NCI-H2196 (cell line): ENCODE results near the gene CDS2.

Experiments
- DNase-seq: peaks from one replicate; lab custom pipeline; 2025; ENCODE audit not compliant: unreplicated experiment; lab: John Stamatoyannopoulos, UW

The CDS2 gene

DNA sequence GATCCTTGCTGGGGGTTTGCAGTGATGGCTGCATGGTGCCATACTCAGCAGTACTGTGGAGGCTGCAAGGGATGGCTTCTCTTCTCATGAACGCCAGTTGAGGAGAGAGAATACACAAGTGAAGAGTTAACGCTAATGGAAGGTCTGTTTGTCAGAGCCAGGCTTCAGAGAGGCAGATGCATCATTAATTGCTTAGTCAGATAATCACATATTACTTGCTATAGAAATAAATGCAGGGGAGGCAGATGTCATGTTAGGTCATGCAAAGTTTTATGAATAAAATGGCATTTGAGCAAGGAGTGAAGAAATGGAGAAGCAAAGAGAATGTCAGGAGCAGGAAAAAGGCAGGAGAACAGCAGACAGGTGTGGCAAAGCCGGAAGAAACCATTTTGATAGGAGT is 51.2 kb downstream of the CDS2 start:
- DNase-seq, result no peak

GRCh38 chr20:5180421-5180820 is 53.6 kb downstream of the CDS2 start:
- no peak for DNase-seq

DNA sequence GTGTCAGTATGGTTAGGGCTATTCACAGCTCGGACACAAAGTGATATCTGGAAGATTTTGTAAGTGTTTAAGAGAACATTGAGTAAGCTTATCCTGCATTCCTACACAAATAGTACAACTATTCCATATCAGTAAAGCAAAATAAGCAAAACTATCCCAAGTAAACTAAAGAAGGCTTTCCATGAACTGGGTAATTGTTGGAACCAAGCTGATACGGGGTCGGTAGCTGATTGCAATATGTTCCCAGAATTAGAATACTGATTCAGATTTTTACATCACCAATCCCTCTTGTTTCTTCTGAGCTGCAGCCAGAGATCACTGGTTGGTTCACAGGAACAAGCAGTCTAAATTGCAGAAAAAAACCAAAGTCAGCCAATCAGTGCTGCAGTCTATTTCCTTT is 54.1 kb downstream of the CDS2 start:
- DNase-seq, result no peak

- no peak for DNase-seq
Observed at GRCh38 chr20:5181492-5181891, 54.7 kb downstream of the CDS2 start.

DNA sequence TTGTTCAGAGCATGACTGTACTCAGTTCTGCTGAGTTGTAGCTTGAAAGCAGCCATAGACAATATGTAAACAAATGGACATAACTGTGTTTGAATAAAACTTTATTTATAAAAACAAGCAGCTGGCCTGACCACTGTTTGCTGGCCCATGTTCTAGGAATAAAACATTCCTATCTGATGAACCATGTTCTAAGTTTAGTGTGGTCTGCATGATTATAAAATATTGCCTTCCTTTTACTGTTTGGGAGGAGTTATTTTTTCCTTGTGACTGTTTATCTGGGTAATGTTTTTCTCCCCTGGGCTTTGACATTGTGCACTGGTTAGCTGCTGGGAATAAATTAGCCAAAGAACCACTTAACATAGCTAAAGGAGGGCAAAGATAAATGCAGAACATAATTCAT is 55.1 kb downstream of the CDS2 start:
- DNase-seq, result no peak

DNA sequence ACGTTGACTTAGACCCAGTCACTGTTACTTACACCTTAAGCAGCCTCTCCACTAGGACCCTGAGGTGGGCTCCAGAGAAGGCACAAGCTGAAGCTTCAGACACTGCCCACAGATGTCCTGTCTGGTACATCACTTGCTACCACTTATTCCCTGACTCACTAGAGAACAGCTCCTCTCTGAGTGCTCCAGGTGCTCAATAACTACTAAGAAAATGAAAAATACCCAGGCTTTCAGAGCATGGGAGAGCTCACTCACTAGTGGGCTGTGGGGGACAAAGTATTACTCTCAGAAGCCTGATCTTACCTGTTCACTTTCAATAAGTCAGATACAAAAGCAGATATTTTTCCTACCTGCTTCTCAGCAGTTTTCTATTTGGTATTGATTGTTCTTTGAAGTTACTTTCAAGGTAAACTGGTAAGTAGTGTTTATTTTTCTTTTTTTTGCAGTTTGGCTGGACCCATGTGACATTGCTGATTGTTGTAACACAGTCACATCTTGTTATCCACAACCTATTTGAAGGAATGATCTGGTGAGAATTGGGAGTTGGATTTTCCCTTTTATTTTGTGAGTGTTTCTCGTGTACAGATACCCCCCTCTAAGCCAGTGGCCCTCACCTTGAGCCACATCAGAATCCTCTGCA is 55.9 kb downstream of the CDS2 start:
- DNase-seq, result no peak

DNA sequence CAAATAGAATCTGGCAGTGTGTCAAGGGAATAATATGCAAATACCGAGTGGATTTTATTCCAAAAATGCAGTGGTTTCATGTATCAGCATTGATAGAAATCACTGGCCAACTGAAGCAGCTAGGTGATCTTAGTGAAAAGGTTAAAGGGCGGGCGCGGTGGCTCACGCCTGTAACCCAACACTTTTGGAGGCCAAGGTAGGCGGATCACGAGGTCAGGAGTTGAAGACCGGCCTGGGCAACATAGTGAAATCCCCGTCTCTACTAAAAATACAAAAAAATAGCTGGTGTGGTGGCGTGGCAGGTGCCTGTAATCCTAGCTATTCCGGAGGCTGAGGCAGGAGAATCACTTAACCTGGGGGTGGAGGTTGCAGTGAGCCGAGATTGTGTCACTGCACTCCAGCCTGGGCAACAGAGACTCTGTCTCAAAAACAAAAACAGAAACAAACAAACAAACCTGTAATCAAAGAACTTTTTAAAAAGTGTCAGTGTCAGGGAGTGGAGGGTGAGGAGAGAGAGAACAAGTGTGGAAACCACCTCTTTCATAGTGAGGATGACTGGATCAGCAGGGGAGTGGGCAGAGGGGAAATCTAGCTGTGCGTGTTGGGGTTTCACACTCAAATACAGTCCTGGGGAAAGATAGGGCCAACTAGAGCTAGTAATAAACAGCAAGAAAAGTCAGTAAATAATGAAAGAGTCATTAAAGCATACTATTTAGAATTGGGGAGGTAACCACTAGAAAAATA is 57.1 kb downstream of the CDS2 start:
- DNase-seq, result no peak

- DNase-seq, result no peak
Observed at GRCh38 chr20:5184684-5185083, 57.9 kb downstream of the CDS2 start.

GRCh38 chr20:5187122-5187521 is 60.3 kb downstream of the CDS2 start:
- no peak for DNase-seq

DNA sequence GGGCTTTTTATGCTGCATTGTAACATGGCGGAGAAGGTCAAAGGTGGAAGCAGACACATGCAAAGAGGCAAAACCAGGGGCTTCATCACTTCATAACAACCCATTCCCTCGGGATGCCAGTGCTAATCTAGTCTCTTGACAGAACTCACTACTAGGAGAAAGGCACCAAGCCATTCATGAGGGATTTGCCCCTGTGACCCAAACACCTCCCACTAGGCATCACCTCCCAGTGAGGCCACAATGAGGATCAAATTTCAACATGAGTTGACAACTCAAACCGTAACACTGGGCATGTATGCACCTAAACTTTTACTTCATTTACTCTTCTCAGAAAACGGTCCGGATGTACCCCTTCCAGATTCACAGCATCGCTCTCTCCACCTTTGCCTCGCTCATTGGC is 61.9 kb downstream of the CDS2 start:
- DNase-seq, result no peak

DNA sequence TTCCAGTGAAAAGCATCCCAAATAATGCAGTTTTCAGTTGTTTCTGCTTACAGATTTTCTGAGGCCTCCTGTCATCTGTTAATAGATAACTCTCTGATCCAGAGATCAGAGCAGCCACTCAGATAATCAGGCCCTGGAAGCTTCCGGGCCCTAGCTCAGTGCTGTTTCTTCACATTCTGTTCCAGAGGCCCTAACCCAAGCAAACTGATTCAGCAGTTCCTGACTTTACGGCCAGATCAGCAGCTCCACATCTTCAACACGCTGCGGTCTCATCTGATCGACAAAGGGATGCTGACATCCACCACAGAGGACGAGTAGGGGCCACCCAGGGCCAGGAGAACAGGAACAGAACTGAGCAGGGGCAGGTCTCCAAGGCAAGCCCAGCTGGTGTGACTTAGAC is 63.1 kb downstream of the CDS2 start:
- no peak for DNase-seq

DNA sequence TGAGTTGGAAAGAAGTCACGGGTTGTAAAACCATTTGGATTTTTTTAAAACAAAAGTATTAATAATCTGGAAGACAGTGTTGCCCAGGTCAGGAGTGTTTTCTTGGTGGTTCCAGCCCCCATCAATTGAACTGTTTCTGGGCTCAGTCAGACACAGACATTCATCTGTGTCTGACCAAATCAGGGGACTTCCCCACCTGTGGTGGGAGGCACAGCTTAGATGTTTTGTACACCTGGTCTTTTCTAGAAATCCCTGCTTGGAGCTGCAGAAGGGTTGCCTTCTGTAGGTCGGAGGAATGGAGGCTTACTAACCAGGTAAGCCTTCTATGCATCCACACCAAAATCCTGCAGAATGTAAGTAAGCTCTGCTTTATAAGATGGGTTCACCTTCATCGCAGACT is 63.6 kb downstream of the CDS2 start:
- DNase-seq, result no peak

DNA sequence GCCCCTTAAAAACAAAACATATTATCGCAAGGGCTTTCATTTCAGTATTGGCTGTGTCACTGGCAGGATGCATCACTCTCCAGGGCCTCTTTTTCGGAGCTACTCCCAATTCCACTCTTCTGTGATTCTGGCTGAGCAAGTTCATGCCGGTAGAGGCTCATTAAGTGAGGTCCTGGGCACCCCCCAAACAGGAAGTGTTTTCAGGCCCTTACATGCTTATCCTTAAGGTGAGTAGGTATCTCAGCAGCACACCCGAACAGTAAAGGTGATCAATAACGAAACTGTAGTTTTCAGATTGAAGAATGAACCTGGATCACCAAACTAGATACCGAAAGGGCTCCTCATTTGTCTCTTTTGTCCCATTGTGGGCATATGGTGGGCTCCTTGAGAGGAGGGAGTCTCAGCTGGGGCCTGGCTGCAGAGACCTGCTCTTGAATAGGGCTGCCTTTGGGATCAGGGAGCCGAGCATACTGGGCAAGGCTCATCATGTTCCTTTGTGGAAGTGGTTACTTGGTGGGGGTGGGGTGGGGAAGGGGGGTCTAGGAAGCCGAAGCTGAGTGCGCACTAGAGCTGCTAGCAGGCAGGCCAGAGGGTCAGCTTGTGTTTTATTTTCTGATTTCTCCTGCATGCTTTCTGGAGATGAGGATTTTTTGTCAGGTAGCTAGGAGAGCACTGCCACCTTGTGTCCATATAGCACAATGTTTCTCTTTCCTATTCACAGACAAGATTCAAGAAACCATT is 65.2 kb downstream of the CDS2 start:
- peak; percentile 54 for DNase-seq

- DNase-seq, result no peak
Observed at GRCh38 chr20:5192570-5193431, 66.0 kb downstream of the CDS2 start.

DNA sequence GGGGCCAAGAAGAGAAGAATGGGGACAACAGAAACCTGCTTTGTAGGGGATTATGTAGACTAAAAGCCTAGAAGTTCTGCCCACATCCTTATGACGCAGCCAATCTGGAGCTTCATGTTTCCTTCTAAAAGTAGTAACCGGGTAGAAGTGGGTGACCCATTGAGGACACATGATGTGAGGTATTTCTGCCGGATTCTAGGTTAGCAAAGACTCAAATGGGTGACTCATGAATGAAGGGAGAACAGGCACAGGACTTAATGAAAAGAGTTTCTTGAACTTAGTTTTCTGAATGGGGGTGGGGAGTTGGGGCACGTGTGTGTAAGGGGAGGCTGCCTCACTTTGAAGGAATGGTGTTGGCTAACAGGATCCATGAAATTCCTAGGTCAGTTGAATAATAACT is 68.8 kb downstream of the CDS2 start:
- no peak for DNase-seq

GRCh38 chr20:5196149-5196548 is 69.3 kb downstream of the CDS2 start:
- no peak for DNase-seq

DNA sequence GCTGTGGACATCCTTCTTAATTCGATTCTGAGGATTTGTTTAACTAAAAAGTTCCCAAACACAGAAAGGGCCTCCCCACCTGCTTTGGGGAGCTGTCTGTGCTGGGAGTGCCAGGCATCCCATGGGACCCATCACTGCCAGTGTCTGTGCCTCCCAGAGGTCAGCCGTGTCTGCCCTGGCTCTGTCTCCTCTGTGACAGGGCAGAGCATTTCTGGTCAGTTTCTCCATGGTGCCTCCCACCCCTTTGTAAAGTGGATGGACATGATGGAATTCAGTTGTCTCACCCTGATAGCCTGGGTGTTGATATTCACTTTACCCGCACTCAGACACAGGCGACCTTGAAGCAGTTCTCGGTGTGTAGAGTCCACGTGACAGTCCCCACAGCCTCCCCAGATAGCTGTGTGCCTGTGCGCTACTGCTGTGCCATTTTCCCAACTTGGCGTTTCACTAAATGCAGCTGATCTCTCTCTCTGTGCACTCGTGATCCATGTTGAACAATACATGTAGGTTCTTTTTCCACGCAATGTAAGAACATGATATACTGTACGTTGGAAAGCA is 70.5 kb downstream of the CDS2 start:
- DNase-seq, result no peak

DNA sequence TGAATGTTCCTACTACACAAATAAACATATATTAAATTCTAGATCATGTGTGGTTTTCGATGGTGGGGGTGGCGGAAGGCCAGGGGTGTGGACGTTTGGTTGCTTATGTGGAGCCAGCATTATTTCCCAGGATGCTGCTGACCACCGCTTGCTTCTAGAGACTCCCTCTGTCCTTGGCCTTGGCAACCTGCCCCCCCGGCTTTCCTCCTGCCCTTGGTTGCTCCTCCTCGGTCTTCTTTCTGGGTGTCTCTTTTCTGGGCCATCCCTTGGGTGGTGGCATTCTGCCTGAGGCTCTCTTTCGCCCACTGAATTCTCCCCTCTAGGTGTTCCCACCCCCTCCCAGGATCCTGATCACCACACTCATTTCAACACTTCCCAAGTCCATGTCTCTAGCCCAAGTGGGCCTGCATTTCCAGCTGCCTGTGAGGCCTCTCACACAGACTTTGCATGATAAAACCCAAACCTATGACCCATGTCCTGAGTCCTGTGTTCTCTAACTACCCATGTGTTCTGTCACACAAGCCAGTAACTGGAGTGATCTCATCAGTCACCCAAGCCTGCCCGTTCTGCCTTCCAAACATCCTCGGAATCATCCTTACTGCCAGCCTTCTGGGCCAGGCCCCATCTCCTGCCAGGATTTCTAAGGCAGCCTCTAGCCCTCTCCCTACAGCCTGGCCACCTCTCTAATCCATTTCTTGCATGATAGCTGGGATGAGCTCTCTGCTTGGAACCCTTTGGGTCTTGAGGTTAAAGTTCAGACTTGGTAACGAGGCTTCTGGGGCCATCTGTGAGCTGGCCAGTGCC is 71.2 kb downstream of the CDS2 start:
- DNase-seq, result no peak

- DNase-seq, result no peak
Observed at GRCh38 chr20:5198651-5198924, 71.8 kb downstream of the CDS2 start.

DNA sequence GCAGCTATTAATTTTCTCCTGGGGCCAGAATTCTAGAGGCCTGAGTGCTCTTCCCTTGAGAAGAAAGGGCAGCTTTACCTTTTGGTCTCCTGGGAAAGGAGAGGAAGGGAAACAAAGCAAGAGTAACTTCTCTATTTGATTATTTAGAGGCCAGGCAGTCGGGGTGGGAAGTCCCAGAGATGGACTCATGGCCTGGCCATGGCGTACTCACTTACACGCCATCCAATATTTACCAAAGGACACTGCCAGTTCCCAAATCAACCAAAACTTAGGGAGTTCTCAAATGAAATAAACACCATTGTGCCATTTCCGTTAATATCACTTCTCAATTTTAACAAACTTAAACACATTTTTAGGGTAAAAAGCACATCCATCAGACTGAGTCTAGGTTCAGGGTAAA is 76.6 kb downstream of the CDS2 start:
- DNase-seq, result no peak
